Smooth muscle cell (in vitro differentiated cells): ENCODE data around the gene NFIC. TPM values are rescaled to one million over a fixed set of nuclear protein-coding genes. Genes with fewer than 3 reads are reported as not detected.

Experiments used
- DNase-seq: peaks from one replicate; lab custom pipeline; 2025; ENCODE audit not compliant: unreplicated experiment; lab: John Stamatoyannopoulos, UW
- H2AFZ ChIP-seq: fragments of 200-600 bp; sonication (generic); 2 replicates; pipeline ENCODE4 v1.6.0; 2016; ENCODE audit warnings: antibody characterized with exemption, low read depth, mild to moderate bottlenecking
- H3F3A ChIP-seq: fragments of 200-600 bp; sonication (generic); 2 replicates; pipeline ENCODE4 v1.6.0; 2017; ENCODE audit warnings: antibody characterized with exemption, low read depth
- H3K27ac ChIP-seq: fragments of 200-600 bp; sonication (generic); 2 replicates; pipeline ENCODE4 v1.5.1; 2016; ENCODE audit warnings: low read depth, mild to moderate bottlenecking
- H3K27me3 ChIP-seq: fragments of 200-600 bp; sonication (generic); 2 replicates; pipeline ENCODE4 v1.6.1; 2016; ENCODE audit warnings: low read depth, mild to moderate bottlenecking
- H3K36me3 ChIP-seq: fragments of 200-600 bp; sonication (generic); 2 replicates; pipeline ENCODE4 v1.5.1; 2016; ENCODE audit warnings: low read depth
- H3K4me1 ChIP-seq: fragments of 200-600 bp; sonication (generic); 2 replicates; pipeline ENCODE4 v1.5.1; 2016; ENCODE audit warnings: low read depth
- H3K4me2 ChIP-seq: fragments of 200-600 bp; sonication (generic); 2 replicates; pipeline ENCODE4 v1.6.0; 2016; ENCODE audit warnings: mild to moderate bottlenecking
- H3K4me3 ChIP-seq: fragments of 200-600 bp; sonication (generic); 2 replicates; pipeline ENCODE4 v1.5.1; 2016; ENCODE audit warnings: mild to moderate bottlenecking
- H3K79me2 ChIP-seq: fragments of 200-600 bp; sonication (generic); 2 replicates; pipeline ENCODE4 v1.6.0; 2016; ENCODE audit warnings: low read depth, mild to moderate bottlenecking
- H3K9ac ChIP-seq: fragments of 200-600 bp; sonication (generic); 2 replicates; pipeline ENCODE4 v1.6.0; 2016; ENCODE audit warnings: low read depth
- H3K9me3 ChIP-seq: fragments of 200-600 bp; sonication (generic); replicated peaks from 2 replicates; pipeline ENCODE4 v1.5.1; 2016; ENCODE audit warnings: low read depth
- H4K20me1 ChIP-seq: fragments of 200-600 bp; sonication (generic); 2 replicates; pipeline ENCODE4 v1.6.0; 2016; ENCODE audit warnings: low read depth
- CTCF ChIP-seq: fragments of 200-600 bp; sonication (generic); IDR thresholded peaks from 2 replicates; pipeline ENCODE4 v1.5.1; 2017; ENCODE audit warnings: borderline replicate concordance, mild to moderate bottlenecking, antibody characterized with exemption; ENCODE audit not compliant: insufficient read depth, poor library complexity, severe bottlenecking
- WGBS: methylation state at CpG from one replicate; pipeline ENCODE4 v1.1.7; 2016; ENCODE audit warnings: low lambda C conversion rate; 5-methylcytosine and 5-hydroxymethylcytosine counted together
- polyA plus RNA-seq: library from polyadenylated mRNA; unstranded; fragments of >200 nt; fragmentation: Nextera tagmentation; extraction: Ambion mirVana; gene quantifications from 2 replicates; pipeline ENCODE4 v1.2.1, GENCODE V29; 2016
- total RNA-seq: library from RNA; depleted of rRNA; stranded (reverse); fragments of >200 nt; gene quantifications from 2 replicates; pipeline ENCODE4 v1.2.3, GENCODE V29; 2014

NFIC gene
- total and polyA plus RNA-seq, 2 experiments from 2014 or later, result 7.9 to 33.2 TPM

- Histone ChIP-seq H4K20me1 (peaks cover 65% of the 10 kb centered on the region), H3K4me2 (no peak overlapping the region), H3K27ac (no peak overlapping the region)
Measured at GRCh38 chr19:3370728-3371591, 4.6 kb downstream of the NFIC start.

GRCh38 chr19:3372413-3372812 is 6.0 kb downstream of the NFIC start:
- no peak for TF ChIP-seq CTCF
- H4K20me1 ChIP-seq, result peaks cover 79% of the 10 kb centered on the region
- 74% methylated on average over 14 of the region's 14 CpGs for WGBS

More at GRCh38 chr19:3370728-3371591, 4.6 kb downstream of the NFIC start:
- Histone ChIP-seq H3K79me2 (peaks cover 14% of the 10 kb centered on the region), H3K4me3 (peak overlapping the region; percentile 46), H3K36me3 (no peaks in the 10 kb centered on the region), H3K9ac (no peak overlapping the region), H2AFZ (no peak overlapping the region), H3K4me1 (peaks cover 15% of the 10 kb centered on the region), H3F3A (no peaks in the 10 kb centered on the region), H3K27me3 (peaks cover 15% of the 10 kb centered on the region), H3K9me3 (no peaks in the 10 kb centered on the region)
- no peak for TF ChIP-seq CTCF
- 66% methylated on average over 25 of the region's 25 CpGs for WGBS
- no peak for DNase-seq

GRCh38 chr19:3373971-3374368 is 7.6 kb downstream of the NFIC start:
- Histone ChIP-seq H3K9me3 (no peaks in the 10 kb centered on the region), H3K4me2 (no peak overlapping the region), H2AFZ (no peak overlapping the region), H3K27ac (no peak overlapping the region), H3K79me2 (peaks cover 13% of the 10 kb centered on the region), H3K9ac (no peak overlapping the region), H3K4me1 (peaks cover 5% of the 10 kb centered on the region), H4K20me1 (peaks cover 89% of the 10 kb centered on the region), H3F3A (no peaks in the 10 kb centered on the region), H3K36me3 (no peaks in the 10 kb centered on the region), H3K4me3 (no peak overlapping the region), H3K27me3 (peaks cover 8% of the 10 kb centered on the region)
- WGBS, result 90% methylated on average over 6 of the region's 6 CpGs
- DNase-seq, result no peak
- TF ChIP-seq CTCF, result no peak

More at GRCh38 chr19:3372413-3372812, 6.0 kb downstream of the NFIC start:
- no peak overlapping the region for H3K9ac ChIP-seq
- no peak for DNase-seq
- no peak overlapping the region for H3K4me2 ChIP-seq
- H3K36me3 ChIP-seq, result no peaks in the 10 kb centered on the region
- no peak overlapping the region for H3K27ac ChIP-seq
- no peak overlapping the region for H2AFZ ChIP-seq
- no peak overlapping the region for H3K4me3 ChIP-seq
- no peaks in the 10 kb centered on the region for H3F3A ChIP-seq
- H3K4me1 ChIP-seq, result peaks cover 9% of the 10 kb centered on the region
- peaks cover 11% of the 10 kb centered on the region for H3K79me2 ChIP-seq
- H3K27me3 ChIP-seq, result peaks cover 8% of the 10 kb centered on the region
- no peaks in the 10 kb centered on the region for H3K9me3 ChIP-seq
